Right renal pelvis (tissue), 4 donors: Measurements from ENCODE around the gene FRS2. TPM values are rescaled to one million over a fixed set of nuclear protein-coding genes. Genes with fewer than 3 reads are reported as not detected.
A peak's percentile ranks its signal among the peaks of the same experiment; 100 is the strongest.

Experiments
- DNase-seq, 4 donors: peaks; one replicate each; pipeline ENCODE4 v3.0.0-alpha.2; 2013; ENCODE audit warnings: low read depth in 4 of 4, low spot score in 3 of 4, missing footprints in 1 of 4
- polyA plus RNA-seq, 4 donors: library from polyadenylated mRNA; unstranded; fragments of 120-200 nt; gene quantifications; one replicate each; pipeline ENCODE4 v1.2.1, GENCODE V29; 2013; ENCODE audit not compliant: insufficient read length in 4 of 4

Gene FRS2
- polyA plus RNA-seq, 4 donors: 39.4 to 55.5 (median 48.5) TPM

- no peak for DNase-seq
These were observed 53.5 kb downstream of the FRS2 start for GRCh38 chr12:69523433-69524330.

DNA sequence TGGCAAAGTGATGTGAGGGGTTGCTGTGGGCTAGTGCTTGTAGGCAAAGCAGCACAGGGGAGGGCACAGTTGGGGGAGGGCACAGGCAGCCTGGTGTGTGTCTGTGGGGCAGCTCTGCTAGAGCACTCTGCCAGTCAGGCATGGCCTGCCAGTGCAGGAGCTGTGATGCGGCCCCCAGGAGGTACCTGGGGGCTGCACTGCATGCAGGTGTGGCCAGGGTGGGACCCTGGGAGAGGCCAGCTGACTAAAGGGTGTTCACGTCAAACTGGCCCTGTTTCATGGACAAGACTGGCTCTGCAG lies 54.1 kb downstream of the FRS2 start:
- DNase-seq: no peak

DNA sequence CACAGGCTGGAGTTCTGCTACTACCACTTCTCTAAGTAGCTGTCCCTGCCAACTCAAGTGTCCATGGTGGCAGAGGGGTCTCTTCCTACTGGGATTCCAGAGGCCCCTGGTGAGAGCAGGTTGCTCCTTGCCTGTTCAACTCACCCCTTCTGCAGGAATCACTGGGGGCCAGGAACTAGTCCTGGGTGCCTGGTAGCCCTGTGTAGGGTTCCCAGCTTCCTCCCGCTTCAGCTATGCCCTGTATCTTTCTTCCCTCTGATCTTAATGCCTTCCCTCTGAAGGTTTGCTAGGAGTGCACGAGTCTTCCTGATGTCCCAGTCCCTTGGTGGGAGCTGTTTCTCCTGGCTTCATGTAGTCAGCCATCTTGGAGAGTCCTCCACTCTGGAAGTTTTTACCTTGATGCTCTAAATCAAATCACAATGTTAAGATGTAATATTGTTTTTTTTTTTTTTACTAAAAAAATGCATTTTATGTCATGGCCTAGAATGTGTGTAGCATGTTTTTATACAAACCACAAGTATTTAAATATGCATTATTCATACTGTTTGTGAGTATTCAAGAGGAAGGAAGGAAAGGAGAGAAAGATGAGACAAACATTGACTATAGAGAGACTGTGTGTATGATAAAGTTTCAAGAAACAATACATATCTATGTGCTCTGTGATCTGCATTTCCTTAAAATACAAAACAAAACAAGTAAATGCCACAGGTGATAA lies 54.7 kb downstream of the FRS2 start:
- no peak for DNase-seq

GRCh38 chr12:69527506-69528272 lies 57.5 kb downstream of the FRS2 start:
- no peak for DNase-seq

DNA sequence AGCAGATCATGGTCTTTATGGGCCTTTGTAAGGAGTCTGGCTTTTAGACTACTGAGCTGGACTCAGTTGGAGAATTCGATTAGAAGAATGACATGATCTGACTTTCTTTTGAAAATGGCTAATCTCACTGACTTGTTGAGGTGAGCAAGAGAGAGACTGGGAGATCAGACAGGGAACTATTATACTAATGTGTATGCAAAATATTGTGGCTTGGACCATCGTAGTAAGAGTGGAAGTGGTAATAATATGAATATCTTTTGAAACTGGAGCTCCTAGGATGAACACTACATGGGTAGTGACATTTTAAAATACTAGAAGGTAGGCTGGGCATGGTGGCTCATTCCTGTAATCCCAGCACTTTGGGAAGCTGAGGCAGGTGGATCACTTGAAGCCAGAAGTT lies 58.8 kb downstream of the FRS2 start:
- DNase-seq: no peak

DNA sequence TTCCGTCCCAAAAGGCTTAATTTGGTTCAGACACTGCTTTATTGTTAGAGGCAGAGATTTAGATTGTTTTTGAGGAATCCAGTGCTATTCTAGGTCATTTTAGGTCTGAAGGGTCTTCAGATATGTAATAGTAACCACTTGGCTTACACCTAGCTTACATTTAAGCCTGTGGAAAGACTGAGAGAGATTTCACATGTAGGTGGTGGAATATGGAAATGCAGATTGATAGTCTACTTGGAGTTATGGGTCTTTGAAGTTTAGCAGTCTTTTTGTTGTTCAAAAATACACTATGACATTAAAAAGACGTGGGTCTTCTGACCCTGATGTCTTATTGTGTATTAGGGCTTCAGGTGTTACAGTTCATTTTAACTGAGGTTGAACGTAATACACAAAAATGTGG lies 63.7 kb downstream of the FRS2 start:
- no peak for DNase-seq

DNA sequence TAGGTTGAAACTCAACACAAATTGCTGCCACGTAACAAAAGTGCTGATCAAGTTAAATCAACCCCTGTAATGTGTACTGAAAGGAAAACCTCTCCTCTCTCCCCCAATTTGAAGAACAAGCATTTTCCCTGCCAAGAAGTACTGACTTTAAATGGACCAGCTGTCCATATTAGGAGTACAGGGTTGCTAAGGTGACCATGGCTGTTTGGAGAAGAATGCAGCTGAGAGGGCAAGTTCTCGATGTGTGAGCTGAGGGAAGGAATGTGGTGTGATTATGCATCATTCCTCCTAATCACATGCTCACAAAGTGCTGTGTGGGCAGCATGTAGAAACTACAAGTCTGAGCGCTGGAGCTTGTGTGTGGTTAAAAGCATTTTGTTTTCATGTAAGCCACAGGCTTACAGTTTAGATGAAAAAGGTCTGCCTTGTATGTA lies 64.2 kb downstream of the FRS2 start:
- DNase-seq: peak; percentile 56 to 78 (median 76)

DNA sequence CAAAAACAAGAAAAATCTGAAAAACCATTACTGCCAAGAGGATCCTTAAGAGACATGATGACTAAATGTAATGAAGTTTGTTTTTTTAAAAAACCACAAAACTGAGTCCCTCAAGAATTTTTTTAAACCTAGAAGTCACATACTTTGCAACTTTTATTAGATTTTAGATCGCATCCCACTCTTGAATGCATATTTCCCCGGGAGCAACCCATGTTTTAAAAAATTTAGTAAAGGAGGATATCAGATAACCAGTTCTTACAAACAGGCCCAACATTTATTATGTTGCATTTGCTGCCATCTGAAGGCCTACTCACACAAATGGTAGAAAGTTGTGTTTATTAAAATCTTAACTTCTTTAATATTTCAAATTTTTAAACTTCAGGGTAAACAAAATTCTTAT lies 70.8 kb downstream of the FRS2 start:
- DNase-seq: no peak

- no peak for DNase-seq
These were observed 73.9 kb downstream of the FRS2 start for GRCh38 chr12:69544087-69544486.

- DNase-seq: no peak
These were observed 74.9 kb downstream of the FRS2 start for GRCh38 chr12:69545081-69545480.

DNA sequence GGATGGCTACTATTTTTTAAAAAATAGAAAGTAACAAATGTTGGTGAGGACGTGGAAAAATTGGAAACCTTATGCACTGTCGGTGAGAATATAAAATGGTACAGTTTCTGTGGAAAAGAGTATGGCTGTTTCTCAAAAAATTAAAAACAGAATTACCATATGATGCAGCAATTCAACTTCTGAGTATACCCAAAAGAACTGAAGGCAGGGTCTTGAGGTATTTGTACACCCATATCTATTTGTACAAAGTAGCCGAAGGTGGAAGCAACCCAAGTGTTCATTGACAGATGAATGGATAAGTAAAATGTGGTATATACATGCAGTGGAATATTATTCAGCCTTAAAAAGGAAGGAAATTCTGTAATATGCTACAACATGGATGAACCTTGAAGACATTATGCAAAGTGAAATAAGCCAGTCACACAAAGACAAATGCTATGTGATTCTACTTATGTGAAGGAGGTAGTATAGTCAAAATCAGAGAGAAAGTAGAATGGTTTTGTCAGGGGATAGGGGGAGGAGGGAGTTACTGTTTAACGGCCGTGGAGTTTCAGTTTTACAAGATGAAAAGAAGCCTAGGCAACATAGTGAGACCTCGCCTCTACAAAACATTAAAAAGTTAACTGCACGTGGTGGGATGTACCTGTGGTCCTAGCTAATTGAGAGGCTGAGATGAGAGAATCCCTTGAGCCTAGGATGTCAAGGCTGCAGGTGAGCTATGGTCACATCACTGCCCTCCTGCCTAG lies 76.7 kb downstream of the FRS2 start:
- no peak for DNase-seq

- no peak for DNase-seq
These were observed 78.5 kb downstream of the FRS2 start for GRCh38 chr12:69548687-69549086.

- no peak for DNase-seq
These were observed 80.6 kb downstream of the FRS2 start for GRCh38 chr12:69550569-69551350.

DNA sequence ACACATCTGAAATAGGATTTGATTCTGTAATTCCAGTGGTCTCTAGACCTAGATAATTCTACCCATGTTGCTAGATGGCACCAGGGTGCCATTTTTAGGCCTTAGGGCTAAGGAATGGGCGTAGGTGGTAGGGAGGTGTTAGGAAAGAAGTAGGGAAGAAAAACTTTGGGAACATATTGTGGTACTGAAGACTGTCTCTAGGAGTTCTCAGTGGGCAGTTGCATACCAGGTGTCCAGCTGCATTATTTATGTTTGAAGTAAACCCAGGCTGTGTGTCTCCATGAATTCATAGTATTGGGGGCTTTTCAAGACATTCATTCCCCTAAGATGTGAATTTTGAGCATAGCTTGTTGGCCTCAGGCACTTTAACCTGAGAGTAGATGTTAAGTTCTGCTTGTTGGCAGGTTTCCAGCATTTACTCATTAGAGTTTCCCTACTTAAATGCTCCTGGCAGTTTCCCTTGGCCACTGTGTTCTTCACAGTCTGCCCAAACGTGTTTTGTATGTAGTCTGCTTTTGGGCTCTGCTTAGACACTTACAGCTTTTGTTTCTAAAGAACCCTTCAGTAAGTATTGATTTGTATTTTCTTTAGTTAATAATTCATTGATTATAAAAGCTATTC lies 83.5 kb downstream of the FRS2 start:
- peak; percentile 18 to 24 (median 20) for DNase-seq

- no peak for DNase-seq
These were observed 85.3 kb downstream of the FRS2 start for GRCh38 chr12:69555461-69555860.

DNA sequence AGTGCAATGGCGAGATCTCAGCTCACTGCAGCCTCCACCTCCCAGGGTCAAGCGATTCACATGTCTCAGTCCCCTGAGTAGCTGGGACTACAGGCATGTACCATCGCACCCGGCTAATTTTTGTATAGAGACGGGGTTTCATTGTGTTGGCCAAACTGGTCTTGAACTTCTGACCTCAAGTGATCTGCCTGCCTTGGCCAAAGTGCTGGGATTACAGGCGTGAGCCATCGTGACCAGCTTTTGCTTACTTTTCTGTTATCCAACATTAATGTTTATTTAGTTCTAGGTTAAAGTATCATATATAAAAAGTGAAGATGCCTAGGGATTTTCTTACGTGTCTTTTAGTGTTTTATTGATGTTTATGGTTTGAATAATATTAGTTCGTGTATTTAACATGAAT lies 86.2 kb downstream of the FRS2 start:
- DNase-seq: no peak

DNA sequence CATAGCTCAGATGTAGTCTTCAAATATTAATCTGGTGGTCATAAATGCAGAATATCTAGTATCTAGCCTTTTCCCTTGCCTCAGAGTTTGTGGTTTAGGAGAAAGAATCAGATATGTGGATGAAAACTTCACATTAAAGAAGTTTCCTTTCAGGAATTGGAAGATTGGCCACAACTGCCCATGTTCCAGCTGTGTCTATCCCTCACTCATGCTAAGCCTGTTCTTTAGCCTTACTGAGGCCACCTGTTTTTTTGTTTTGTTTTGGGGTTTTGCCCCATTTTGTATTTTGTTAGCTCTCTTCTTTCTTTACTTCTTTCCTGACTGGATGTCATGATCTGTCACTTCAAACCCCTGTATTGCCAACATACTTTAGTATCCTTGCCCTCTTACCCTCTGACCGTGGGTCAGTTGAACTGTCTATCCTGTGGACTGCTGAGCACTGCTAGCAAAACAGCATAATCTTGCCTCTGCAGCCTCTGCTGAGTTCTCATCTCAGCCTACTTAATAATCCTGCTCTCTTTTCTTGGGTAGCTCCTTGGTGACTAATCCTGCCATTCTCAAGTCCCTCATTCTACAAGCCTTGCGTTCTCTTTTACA lies 93.1 kb downstream of the FRS2 start:
- DNase-seq: no peak

- DNase-seq: no peak
These were observed 96.4 kb downstream of the FRS2 start for GRCh38 chr12:69566603-69567002.

DNA sequence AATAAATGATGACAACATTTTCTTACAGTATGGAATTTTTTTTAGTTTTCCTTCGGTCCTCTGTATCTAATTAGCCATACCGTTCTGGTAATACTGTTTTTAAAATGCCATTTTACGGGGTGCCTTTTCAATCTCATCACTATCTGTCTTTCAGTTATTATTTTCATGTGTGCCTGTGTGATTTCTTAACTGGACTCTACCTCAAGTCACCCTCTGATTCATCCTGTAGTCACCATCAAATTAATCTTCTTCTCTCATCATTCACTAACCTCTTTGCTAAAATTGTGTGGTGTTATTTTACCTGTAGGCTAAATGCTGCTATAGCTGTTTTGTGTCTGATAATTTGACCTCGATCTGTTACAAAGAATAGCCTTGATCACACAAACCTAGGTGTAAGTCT lies 99.0 kb downstream of the FRS2 start:
- DNase-seq: no peak
